Skeletal muscle tissue (tissue), 4 donors: ENCODE data around the gene ECE1. TPM values are rescaled to one million over a fixed set of nuclear protein-coding genes. Genes with fewer than 3 reads are reported as not detected.
A peak's percentile ranks its signal among the peaks of the same experiment; 100 is the strongest.

Experiments used
- H3K27ac ChIP-seq: one replicate; pipeline ENCODE4 v1.7.0; 2013; ENCODE audit warnings: mild to moderate bottlenecking, low read depth, low read length, inconsistent platforms
- H3K27me3 ChIP-seq, 3 donors: one replicate each; pipeline ENCODE4 v1.7.0; 2013; ENCODE audit warnings: low read length in 3 of 3; ENCODE audit not compliant: control insufficient read depth in 3 of 3, insufficient read depth in 3 of 3
- H3K36me3 ChIP-seq, 3 donors: one replicate each; pipeline ENCODE4 v1.7.0; 2013; ENCODE audit warnings: low read length in 3 of 3; ENCODE audit not compliant: control insufficient read depth in 3 of 3, insufficient read depth in 3 of 3
- H3K4me1 ChIP-seq, 3 donors: one replicate each; pipeline ENCODE4 v1.7.0; 2013; ENCODE audit warnings: low read length in 3 of 3, mild to moderate bottlenecking in 3 of 3; ENCODE audit not compliant: control insufficient read depth in 3 of 3, insufficient read depth in 3 of 3
- H3K4me3 ChIP-seq, 3 donors: one replicate each; pipeline ENCODE4 v1.7.0; 2013; ENCODE audit warnings: low read length in 3 of 3
- H3K9ac ChIP-seq, 3 donors: one replicate each; pipeline ENCODE4 v1.7.0; 2013; ENCODE audit warnings: low read length in 3 of 3, mild to moderate bottlenecking in 3 of 3, moderate library complexity in 2 of 3, low read depth in 1 of 3
- H3K9me3 ChIP-seq, 3 donors: one replicate each; pipeline ENCODE4 v1.7.0; 2013; ENCODE audit warnings: low read length in 3 of 3; ENCODE audit not compliant: control insufficient read depth in 3 of 3
- total RNA-seq: library from RNA; depleted of rRNA; stranded (reverse); fragments of >200 nt; gene quantifications from one replicate; pipeline ENCODE4 v1.2.3, GENCODE V29; 2014
- donor health status: Osteomylitis.

ECE1 gene
- total RNA-seq, 1 donor from 2014 or later = 25.6 TPM

DNA sequence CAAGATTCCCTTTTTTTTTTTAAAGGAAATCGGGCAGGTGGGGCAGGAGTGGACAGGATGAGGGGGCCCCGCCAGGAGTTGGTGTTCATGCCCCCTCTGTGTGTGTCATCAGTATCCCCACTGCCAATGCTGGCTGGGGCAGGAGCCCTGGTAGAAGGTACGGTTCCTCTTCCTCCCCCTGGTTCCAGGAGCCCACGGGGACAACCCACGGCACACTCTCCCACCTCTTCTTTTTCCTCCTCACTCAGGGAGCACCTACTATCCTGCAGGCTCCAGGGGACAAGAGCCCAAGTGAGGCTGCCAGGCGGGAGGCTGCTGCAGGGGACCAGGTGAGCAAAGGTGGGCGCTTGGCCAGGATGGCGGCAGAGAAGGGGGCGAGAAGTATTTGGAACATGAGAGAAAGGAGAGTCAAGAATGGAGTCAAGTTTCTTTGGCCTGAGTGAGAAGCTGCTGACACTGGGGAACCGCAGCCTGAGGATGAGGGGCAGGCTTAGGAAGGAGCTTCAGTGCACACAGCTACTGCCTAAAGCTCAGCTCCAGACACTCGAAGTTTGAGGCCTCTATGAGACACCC lies 26.5 kb downstream of the ECE1 start:
- Histone ChIP-seq H3K4me3 (no peak overlapping the region), H3K36me3 (peaks cover 0 to 18% (median 11%) of the 10 kb centered on the region in 3 donors), H3K9me3 (no peaks in the 10 kb centered on the region), H3K27ac (no peak overlapping the region), H3K9ac (no peak overlapping the region), H3K27me3 (peaks cover 0 to 4% (median 0%) of the 10 kb centered on the region in 3 donors), H3K4me1 (peaks cover 33 to 42% (median 37%) of the 10 kb centered on the region in 3 donors)

DNA sequence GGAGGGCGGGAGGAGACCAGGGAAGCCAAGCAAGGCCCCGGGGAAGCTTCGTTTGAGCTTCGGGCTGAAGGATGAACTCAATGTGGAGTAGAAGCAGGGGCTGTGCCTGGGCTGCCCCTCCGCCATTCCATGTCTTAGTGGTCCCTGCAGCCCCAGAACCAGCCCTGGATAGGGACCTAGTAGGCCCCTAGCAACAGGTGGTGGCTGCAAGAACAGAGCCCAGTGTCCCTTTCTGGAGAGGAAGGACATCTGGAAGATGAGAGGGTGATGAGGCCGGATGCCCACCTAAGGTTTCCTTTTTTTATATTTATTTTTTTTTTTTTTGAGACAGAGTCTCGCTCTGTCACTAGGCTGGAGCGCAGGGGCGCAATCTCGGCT lies 27.2 kb downstream of the ECE1 start:
- peak overlapping the region; percentile 87 for H3K27ac ChIP-seq
- H3K27me3 ChIP-seq = peaks cover 0 to 4% (median 0%) of the 10 kb centered on the region in 3 donors
- peaks cover 30 to 35% (median 33%) of the 10 kb centered on the region in 3 donors for H3K4me1 ChIP-seq
- H3K36me3 ChIP-seq = peaks cover 0 to 14% (median 11%) of the 10 kb centered on the region in 3 donors
- H3K9me3 ChIP-seq = no peaks in the 10 kb centered on the region
- peak overlapping the region in 2 of 3 donors; percentile 57 to 64 for H3K9ac ChIP-seq
- no peak overlapping the region for H3K4me3 ChIP-seq

DNA sequence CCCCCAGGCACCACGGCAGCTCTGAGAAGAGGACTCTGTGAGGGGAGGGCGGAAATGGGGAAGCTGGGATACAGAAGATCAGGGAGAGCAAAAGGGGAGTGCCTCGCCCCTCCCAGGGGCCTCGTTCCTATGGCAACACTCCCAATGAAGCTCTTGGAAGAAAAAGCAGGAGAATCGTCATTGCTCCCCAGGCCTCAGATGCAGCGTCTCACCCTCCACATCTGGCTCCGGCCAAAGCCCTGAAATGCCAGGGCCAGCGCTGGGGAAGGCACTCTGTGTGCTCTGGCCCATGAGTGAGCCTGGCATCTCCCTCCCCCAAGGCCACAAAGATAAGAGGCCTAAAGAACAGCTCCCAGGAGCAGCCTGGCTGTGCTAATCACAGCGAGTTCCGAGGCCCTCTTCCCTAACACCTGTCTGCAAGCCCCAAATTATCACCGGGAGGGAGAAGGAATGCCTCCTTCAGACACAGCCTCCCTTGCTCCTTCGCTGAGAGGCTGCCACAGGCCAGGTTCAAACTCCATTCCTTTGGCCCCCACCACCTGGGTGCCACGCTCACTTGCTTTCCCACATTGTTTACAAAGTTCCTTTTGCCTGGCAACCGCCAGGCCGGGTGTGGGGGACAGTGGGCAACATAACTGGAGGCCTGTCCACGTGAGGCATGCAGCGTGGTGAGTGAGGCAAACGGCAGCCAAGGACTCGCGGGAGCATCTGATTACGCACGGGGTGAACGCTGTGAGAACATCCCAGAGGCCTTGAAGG lies 27.8 kb downstream of the ECE1 start:
- H3K36me3 ChIP-seq = peaks cover 3 to 12% (median 11%) of the 10 kb centered on the region in 3 donors
- H3K9ac ChIP-seq = peak overlapping the region; percentile 52 to 64 (median 57)
- H3K27me3 ChIP-seq = peaks cover 0 to 4% (median 0%) of the 10 kb centered on the region in 3 donors
- H3K4me3 ChIP-seq = no peak overlapping the region
- H3K9me3 ChIP-seq = no peaks in the 10 kb centered on the region
- H3K4me1 ChIP-seq = peaks cover 28 to 34% (median 33%) of the 10 kb centered on the region in 3 donors
- H3K27ac ChIP-seq = peak overlapping the region; percentile 87

DNA sequence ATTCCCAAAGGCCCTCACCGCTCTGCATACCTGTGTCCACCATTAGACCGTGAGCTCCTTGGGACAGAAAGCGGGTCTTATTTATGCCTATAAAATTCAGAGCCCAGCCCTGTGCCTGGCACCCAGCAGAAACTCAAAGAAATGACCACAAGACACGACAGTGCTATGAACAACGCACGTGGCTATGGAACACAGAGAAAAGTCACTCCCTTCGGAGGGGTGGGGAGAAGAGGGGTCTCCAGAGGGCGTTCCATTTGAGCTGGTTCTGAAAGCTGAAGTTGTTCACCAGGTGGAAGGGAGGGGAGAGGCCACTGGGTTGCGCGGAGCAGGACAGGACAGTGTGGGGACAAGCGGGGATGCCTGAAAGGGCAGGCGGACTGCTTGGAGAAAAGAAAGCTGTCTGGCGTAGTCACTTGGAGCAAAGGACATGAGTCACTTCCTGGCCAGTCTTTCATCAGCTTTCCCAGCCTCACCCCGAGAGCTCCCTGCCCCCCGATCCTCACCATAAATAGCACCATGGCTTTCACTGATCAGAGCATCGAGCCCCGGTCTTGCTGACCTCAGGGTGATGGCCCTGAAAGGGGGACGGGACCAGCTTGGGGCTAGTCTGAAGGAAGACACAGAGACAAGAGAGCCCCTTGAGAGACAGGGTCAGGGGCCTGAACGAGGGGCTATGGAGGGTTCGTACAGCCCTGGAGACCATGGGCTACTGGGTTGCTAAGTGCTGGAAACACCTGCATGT lies 28.5 kb downstream of the ECE1 start:
- Histone ChIP-seq H3K4me1 (peaks cover 28 to 34% (median 33%) of the 10 kb centered on the region in 3 donors), H3K9ac (peak overlapping the region; percentile 51 to 64 (median 52)), H3K36me3 (peaks cover 9 to 18% (median 16%) of the 10 kb centered on the region in 3 donors), H3K4me3 (peak overlapping the region in 1 of 3 donors; percentile 13), H3K27ac (peak overlapping the region; percentile 87), H3K9me3 (no peaks in the 10 kb centered on the region), H3K27me3 (peaks cover 0 to 4% (median 0%) of the 10 kb centered on the region in 3 donors)

DNA sequence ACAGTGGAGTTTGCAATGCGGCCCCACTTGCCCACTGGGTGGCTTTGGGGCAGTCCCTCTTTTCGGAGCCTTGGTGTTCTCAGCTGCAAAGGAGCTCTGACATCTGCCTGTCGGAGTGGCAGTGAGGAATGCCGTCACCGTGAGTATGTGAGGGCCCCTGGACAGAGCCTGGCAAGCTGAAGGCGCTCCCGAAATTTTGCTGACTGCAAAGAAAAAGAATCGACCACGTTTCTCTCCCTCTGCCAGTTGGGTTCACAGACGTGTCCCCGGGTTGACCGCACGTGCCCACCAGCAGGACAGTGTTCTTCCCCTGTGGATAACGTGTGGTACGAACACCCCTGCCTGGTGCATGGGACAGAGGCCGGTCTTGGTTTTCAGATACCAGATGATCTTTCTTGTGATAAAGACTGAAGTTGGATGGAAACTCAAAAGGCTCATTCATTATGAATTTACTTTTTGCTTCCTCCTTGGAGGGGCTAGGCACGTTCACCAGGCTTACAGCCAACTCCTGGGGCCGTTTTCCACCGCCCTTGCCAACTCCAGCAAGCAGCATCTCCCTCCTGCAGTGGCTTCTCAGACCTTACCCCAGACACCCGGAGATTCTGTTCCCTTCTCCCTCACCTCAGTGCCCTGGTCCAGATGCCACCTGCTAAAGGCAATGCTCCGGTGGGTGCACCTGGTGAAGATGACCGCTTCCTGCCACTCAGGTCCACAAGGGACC lies 29.7 kb downstream of the ECE1 start:
- peaks cover 0 to 4% (median 0%) of the 10 kb centered on the region in 3 donors for H3K27me3 ChIP-seq
- H3K4me1 ChIP-seq = peaks cover 29 to 33% (median 33%) of the 10 kb centered on the region in 3 donors
- H3K9me3 ChIP-seq = no peaks in the 10 kb centered on the region
- H3K4me3 ChIP-seq = no peak overlapping the region
- H3K9ac ChIP-seq = peak overlapping the region in 1 of 3 donors; percentile 25
- H3K27ac ChIP-seq = peak overlapping the region; percentile 87
- H3K36me3 ChIP-seq = peaks cover 9 to 20% (median 16%) of the 10 kb centered on the region in 3 donors

DNA sequence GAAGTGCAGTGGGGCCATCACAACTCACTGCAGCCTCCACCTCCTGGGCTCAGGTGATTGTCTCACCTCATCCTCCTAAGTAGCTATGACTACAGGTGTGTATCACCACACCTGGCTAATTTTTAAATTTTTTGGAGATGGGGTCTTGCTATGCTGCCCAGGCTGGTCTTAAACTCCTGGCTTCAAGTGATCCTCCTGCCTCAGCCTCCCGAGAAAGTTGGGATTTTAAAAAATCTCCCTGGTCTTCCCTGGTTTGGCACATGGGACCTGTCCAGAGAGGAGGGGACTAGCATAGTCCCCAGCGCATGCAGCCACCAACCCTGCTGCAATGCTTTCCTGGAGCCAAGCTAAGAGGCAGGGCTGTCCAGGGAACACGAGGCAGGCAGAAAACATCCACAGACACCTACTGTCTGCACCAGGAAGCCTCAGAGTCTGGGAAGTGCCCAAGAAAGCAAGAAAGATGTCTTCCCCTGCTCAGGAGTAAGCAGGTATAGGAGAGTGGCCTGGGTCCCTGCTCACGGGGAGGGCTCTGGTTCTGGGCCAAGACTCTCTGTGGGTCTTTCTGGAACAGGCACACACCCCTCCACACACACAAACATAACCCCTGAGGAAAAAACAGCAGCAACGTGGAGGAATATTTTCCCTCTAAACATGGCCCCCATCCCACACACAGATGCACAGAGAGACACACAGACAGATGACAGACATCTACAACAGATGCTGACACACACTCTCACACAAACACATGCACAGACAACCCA lies 30.8 kb downstream of the ECE1 start:
- no peaks in the 10 kb centered on the region for H3K9me3 ChIP-seq
- no peak overlapping the region for H3K4me3 ChIP-seq
- H3K27me3 ChIP-seq = peaks cover 0 to 4% (median 0%) of the 10 kb centered on the region in 3 donors
- peaks cover 40 to 42% (median 40%) of the 10 kb centered on the region in 3 donors for H3K4me1 ChIP-seq
- H3K27ac ChIP-seq = no peak overlapping the region
- no peak overlapping the region for H3K9ac ChIP-seq
- peaks cover 13 to 17% (median 16%) of the 10 kb centered on the region in 3 donors for H3K36me3 ChIP-seq

DNA sequence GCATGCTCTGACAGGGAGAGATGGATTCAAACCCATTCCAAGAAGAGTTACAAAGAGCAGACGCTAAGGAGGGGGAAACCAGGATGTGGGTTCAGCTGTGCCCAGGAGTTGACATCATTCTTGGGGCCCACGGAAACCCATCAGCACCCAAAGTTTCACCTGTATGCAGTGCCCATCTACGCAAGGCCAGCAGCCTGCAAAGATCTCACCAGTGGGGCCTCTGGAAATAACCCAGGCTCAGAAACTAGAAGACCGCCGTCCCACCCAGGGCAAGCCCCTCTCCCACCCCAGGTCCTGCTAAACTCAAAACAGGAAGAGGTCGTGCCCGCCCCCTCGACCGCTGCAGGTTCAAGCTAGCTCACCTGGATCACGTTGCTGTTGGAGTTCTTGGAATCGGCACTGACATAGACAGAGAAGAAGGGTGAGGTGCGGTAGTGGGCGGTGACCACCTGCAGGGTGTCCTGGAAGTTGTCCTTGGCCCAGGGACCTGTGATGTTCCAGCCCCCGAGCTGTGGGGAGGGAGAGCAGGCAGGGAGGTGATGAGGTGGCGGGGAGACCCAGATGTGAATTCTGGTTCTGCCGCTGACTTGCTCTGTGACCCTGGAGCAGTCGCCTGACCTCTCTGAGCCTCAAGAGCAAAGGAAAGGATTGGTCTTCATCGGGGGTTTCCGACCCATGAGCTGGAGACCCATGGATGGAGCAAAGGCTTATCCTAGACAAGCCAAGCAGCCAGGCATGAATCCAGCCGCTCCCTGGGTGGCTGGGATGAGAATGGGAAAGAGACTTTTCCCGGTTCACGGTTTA lies 31.7 kb downstream of the ECE1 start:
- Histone ChIP-seq H3K27me3 (peaks cover 0 to 4% (median 0%) of the 10 kb centered on the region in 3 donors), H3K27ac (no peak overlapping the region), H3K4me3 (no peak overlapping the region), H3K9ac (no peak overlapping the region), H3K9me3 (no peaks in the 10 kb centered on the region), H3K4me1 (peaks cover 36 to 44% (median 43%) of the 10 kb centered on the region in 3 donors), H3K36me3 (peaks cover 13 to 20% (median 16%) of the 10 kb centered on the region in 3 donors)

DNA sequence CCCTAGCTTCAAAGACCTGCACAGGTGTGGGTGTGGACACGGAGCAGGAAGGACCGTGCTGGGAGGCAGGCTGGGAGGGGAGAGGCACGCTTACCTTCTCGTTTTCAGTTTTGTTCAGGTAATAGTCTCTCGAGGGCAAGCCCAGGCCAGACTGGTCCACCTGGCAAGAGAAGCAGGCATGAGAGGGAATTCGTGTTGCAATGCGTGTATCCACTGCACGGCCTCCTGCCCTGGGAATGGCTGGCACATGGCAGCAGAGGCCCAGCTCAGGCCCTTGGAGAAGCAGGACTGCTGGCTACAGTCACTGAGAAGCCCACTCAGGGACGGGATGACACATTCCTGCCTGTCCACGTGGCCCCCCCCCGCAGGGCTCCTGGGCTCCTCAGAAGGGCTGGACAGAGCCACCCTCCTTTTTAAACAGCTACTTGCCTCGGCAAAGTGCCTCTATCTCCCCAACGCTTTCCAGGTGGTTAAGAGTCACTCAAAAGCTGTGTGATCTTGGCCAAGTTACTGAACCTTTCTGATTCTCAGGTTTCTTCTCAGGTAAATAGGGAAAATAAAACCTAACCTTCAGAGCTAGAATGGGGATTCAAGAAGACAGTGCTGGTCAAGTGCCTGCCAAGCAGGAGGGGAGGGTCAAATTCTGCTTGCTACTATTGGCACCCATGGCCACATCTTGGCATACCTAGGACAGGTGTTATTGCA lies 32.7 kb downstream of the ECE1 start:
- no peak overlapping the region for H3K4me3 ChIP-seq
- H3K9ac ChIP-seq = no peak overlapping the region
- peaks cover 0 to 4% (median 0%) of the 10 kb centered on the region in 3 donors for H3K27me3 ChIP-seq
- H3K9me3 ChIP-seq = no peaks in the 10 kb centered on the region
- no peak overlapping the region for H3K27ac ChIP-seq
- H3K36me3 ChIP-seq = peaks cover 13 to 20% (median 17%) of the 10 kb centered on the region in 3 donors
- peaks cover 26 to 39% (median 37%) of the 10 kb centered on the region in 3 donors for H3K4me1 ChIP-seq
